Measurements from ENCODE around the gene THYN1. TPM values are rescaled to one million over a fixed set of nuclear protein-coding genes. Genes with fewer than 3 reads are reported as not detected.

The THYN1 gene
- total and polyA plus RNA-seq, 2 of the 13 experiments (the other 11 are each of a cell fraction or from before 2014, with no cell fraction given) = 36.1 to 87.6 TPM

GRCh38 chr11:134223836-134224709 lies 29.1 kb downstream of the THYN1 start, which contains the start of the genes NCAPD3 and VPS26B (continued):
- no peak for TF ChIP-seq ZHX1 (CRISPR knock-in tag; IDR thresholded peaks at IDR 0.05; ENCODE audit: low read depth)
- no peak for TF ChIP-seq STAT5B (CRISPR knock-in tag; IDR thresholded peaks at IDR 0.05)
- no peak for TF ChIP-seq ZNF550 (CRISPR knock-in tag; IDR thresholded peaks at IDR 0.05; ENCODE audit: borderline replicate concordance)
- TF ChIP-seq ZBTB37 (CRISPR knock-in tag; IDR thresholded peaks at IDR 0.05) = 0 out of 2 replicates have a peak, but pooled peaks have one; percentile 47
- peak; percentile 73; the same call in 1 of the 2 replicates for TF ChIP-seq IKZF5 (CRISPR knock-in tag; IDR thresholded peaks at IDR 0.05)
- no peak for TF ChIP-seq U2AF1 (optimal IDR thresholded peaks at IDR 0.05; ENCODE audit: low read depth, low read length)
- no peak for TF ChIP-seq ZNF30 (CRISPR knock-in tag; IDR thresholded peaks at IDR 0.05)
- TF ChIP-seq SAFB2 (CRISPR knock-in tag; IDR thresholded peaks at IDR 0.05; ENCODE audit: borderline replicate concordance, low read depth) = no peak; the same call in 1 of the 2 replicates
- TF ChIP-seq TRAFD1 (CRISPR knock-in tag; IDR thresholded peaks at IDR 0.05; ENCODE audit: borderline replicate concordance) = no peak
- TF ChIP-seq FLYWCH1 (CRISPR knock-in tag; IDR thresholded peaks at IDR 0.05) = no peak
- 0 out of 2 replicates have a peak, but pooled peaks have one; percentile 47 for TF ChIP-seq SALL2 (CRISPR knock-in tag; IDR thresholded peaks at IDR 0.05)
- no peak for TF ChIP-seq ZBTB46 (CRISPR knock-in tag; IDR thresholded peaks at IDR 0.05; ENCODE audit: borderline replicate concordance)
- no peak for TF ChIP-seq ZFP82 (CRISPR knock-in tag; IDR thresholded peaks at IDR 0.05; ENCODE audit: borderline replicate concordance)
- TF ChIP-seq RBM22 (optimal IDR thresholded peaks at IDR 0.05; ENCODE audit: low read length) = peak; percentile 20
- TF ChIP-seq ATF6 (CRISPR knock-in tag; conservative IDR thresholded peaks at IDR 0.05) = no peak; the same call in 1 of the 2 replicates
- TF ChIP-seq DR1 (CRISPR knock-in tag; IDR thresholded peaks at IDR 0.05) = peak; percentile 72
